GM18502 (cell line): ENCODE data around the gene GPR37L1.
"Not testable (repeated sequence)": the region's sequence is repeated elsewhere in the genome, so short reads cannot be mapped to it uniquely, and the experiment has no call there.

Experiments
- ATAC-seq: cut with Tn5 transposase; IDR thresholded peaks from one replicate; pipeline ENCODE4 v1.9.1; 2021; ENCODE audit warnings: mild to moderate bottlenecking; ENCODE audit not compliant: unreplicated experiment, poor library complexity

The GPR37L1 gene

GRCh38 chr1:202107801-202108731, 14.7 kb upstream of the GPR37L1 start:
- ATAC-seq = no peak

- no peak for ATAC-seq
Observed at GRCh38 chr1:202110977-202111376, 11.7 kb upstream of the GPR37L1 start.

GRCh38 chr1:202111589-202111988, 11.1 kb upstream of the GPR37L1 start:
- ATAC-seq = not testable (repeated sequence)

- no peak for ATAC-seq
Observed at GRCh38 chr1:202112859-202113689, 9.6 kb upstream of the GPR37L1 start.

GRCh38 chr1:202113690-202114300, 8.9 kb upstream of the GPR37L1 start:
- ATAC-seq = no peak

GRCh38 chr1:202116287-202116686, 6.4 kb upstream of the GPR37L1 start:
- ATAC-seq = no peak

GRCh38 chr1:202117898-202118371, 4.8 kb upstream of the GPR37L1 start:
- no peak for ATAC-seq

- ATAC-seq = no peak
Observed at GRCh38 chr1:202121006-202121405, 1.7 kb upstream of the GPR37L1 start.

GRCh38 chr1:202123336-202123813, 658 bp downstream of the GPR37L1 start:
- no peak for ATAC-seq

GRCh38 chr1:202124142-202124541, 1.4 kb downstream of the GPR37L1 start:
- ATAC-seq = no peak

- no peak for ATAC-seq
Observed at GRCh38 chr1:202125611-202126010, 2.9 kb downstream of the GPR37L1 start.

GRCh38 chr1:202126426-202126825, 3.7 kb downstream of the GPR37L1 start:
- ATAC-seq = no peak

- no peak for ATAC-seq
Observed at GRCh38 chr1:202127061-202127460, 4.3 kb downstream of the GPR37L1 start.

- ATAC-seq = no peak
Observed at GRCh38 chr1:202127836-202128622, 5.3 kb downstream of the GPR37L1 start.

GRCh38 chr1:202129453-202130296, 7.0 kb downstream of the GPR37L1 start:
- ATAC-seq = no peak

GRCh38 chr1:202130297-202130721, 7.6 kb downstream of the GPR37L1 start:
- ATAC-seq = no peak

- no peak for ATAC-seq
Observed at GRCh38 chr1:202130816-202131522, 8.3 kb downstream of the GPR37L1 start.
